ENCODE data around the gene RIMS3.

DNA sequence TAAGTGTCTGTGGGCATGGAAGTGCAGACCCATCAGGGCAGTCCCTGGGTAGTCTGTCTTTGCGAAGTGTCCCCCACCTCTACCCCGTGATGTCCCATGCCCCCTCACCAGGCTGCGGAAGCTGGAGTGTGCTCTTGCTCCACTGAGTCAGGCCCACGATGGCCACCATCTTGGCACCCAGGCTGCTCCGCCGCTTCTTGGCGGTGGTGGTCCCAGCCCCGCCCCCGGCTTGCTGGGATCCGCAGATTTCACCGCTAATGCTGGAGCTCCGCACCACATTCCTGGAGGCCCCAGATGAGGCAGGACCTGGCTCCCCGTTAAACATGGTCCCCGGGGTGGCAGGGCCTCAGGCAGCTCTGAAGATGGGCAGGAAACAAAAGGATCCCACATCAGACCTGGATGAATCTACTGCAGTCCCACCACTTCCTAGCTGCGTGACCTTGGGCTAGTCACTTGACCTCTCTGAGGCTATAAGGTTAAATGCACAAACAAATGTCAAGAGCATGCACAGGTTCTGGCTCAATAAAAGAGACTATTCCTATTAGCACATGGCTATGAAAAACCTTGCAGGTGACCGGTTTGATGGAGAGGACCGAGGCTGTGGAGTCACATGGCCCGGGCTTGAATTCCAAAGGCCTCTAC is 23.8 kb downstream of the RIMS3 start:
- no peak for TF ChIP-seq CTCF (IDR thresholded peaks at IDR 0.05)
- no peak for TF ChIP-seq POLR2AphosphoS5 (IDR thresholded peaks at IDR 0.05)
- TF ChIP-seq POLR2A (IDR thresholded peaks at IDR 0.05) = no peak

Measured in sigmoid colon (tissue), 4 donors.